ENCODE results near the gene SPATS1.
"Not testable (repeated sequence)": the region's sequence is repeated elsewhere in the genome, so short reads cannot be mapped to it uniquely, and the experiment has no call there.

SPATS1 gene

GRCh38 chr6:44311767-44312166 is 30.7 kb upstream of the SPATS1 start:
- no peak for DNase-seq (ENCODE audit: low read depth)

- peak; percentile 75 for DNase-seq (ENCODE audit: low read depth)
Observed at GRCh38 chr6:44312901-44313788, 29.3 kb upstream of the SPATS1 start, which contains the start of gene AARS2. TSS of gene AARS2 (minus strand) at chr6:44313347. CDS start at chr6:44313323, 24 bp downstream.

GRCh38 chr6:44314657-44315056 is 27.8 kb upstream of the SPATS1 start:
- not testable (repeated sequence) for DNase-seq (ENCODE audit: low read depth)

DNA sequence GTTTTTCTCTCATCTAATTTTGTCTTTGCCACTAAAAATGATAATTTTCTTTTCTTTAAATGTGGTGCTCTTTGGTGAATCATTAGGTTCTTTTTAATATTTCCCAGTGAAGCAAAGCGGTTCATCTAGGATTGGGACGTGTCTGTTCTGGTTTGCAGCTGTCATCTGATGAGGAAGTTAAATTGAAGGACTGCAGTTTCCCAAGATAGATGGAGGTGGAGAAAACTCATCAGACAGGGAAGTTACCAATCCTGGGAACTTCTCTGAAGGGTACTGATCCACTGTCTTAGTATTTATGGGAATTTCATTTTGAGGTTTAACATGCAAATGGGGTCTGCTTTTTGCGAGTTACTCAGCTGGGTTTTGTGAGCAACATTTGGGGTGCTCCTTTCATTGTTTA is 26.9 kb upstream of the SPATS1 start:
- no peak for DNase-seq (ENCODE audit: low read depth)

- DNase-seq (ENCODE audit: low read depth) = no peak
Observed at GRCh38 chr6:44315951-44316350, 26.5 kb upstream of the SPATS1 start.

DNA sequence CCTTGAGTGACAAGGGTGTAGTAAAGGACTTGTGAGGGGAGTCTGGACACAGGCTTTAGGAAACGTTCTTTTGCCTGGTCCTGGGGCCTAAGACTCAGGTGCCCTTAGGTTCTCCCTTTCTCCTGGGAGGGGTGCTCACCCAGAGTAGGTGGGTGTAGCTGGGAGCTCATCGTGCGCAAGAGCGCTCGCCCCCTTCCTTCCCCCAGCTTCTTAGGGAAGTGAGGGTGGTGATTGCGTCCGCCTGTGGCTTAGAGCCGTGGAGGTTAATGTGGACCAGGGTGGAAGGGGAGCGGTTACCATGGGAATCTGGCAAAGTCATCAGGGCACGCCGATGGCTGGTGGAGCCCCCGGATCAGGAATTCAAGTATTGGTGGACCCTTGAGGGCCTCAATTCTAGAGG is 26.0 kb upstream of the SPATS1 start:
- no peak for DNase-seq (ENCODE audit: low read depth)

- DNase-seq (ENCODE audit: low read depth) = not testable (repeated sequence)
Observed at GRCh38 chr6:44317136-44317631, 25.3 kb upstream of the SPATS1 start.

- DNase-seq (ENCODE audit: low read depth) = no peak
Observed at GRCh38 chr6:44321210-44321609, 21.2 kb upstream of the SPATS1 start.

- DNase-seq (ENCODE audit: low read depth) = no peak
Observed at GRCh38 chr6:44327096-44327495, 15.4 kb upstream of the SPATS1 start.

GRCh38 chr6:44327760-44328159 is 14.7 kb upstream of the SPATS1 start:
- no peak for DNase-seq (ENCODE audit: low read depth)

DNA sequence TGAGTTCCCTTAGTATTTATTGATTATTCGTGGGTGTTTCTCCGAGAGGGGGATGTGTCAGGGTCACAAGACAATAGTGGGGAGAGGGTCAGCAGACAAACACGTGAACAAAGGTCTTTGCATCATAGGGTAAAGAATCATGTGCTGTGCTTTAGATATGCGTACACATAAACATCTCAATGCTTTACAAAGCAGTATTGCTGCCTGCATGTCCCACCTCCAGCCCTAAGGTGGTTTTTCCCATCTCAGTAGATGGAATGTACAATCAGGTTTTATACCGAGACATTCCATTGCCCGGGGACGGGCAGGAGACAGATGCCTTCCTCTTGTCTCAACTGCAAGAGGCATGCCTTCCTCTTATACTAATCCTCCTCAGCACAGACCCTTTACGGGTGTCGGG is 14.2 kb upstream of the SPATS1 start:
- DNase-seq (ENCODE audit: low read depth) = not testable (repeated sequence)

DNA sequence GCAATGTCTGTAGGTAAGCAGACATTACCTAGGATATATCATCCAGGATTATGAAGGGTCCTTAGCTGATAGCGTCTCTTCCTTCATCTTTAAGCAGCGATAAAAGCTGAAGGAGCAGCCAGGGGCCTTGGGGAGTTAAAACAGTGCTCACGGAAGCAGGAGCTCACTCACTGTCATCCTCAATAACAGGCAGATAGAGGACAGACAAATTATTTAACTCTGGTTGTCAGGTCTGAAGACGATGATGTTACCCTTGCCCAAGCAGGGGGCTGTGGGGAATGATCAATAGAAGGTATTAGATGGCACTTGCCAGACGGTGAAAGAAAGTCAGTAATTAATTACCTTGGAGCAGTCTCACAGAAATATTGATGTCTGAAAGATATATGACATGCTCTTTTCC is 12.6 kb upstream of the SPATS1 start:
- no peak for DNase-seq (ENCODE audit: low read depth)

- peak; percentile 29 for DNase-seq (ENCODE audit: low read depth)
Observed at GRCh38 chr6:44332585-44332984, 9.9 kb upstream of the SPATS1 start.

GRCh38 chr6:44333273-44333919 is 9.1 kb upstream of the SPATS1 start:
- no peak for DNase-seq (ENCODE audit: low read depth)

GRCh38 chr6:44333942-44334341 is 8.5 kb upstream of the SPATS1 start:
- DNase-seq (ENCODE audit: low read depth) = no peak

DNA sequence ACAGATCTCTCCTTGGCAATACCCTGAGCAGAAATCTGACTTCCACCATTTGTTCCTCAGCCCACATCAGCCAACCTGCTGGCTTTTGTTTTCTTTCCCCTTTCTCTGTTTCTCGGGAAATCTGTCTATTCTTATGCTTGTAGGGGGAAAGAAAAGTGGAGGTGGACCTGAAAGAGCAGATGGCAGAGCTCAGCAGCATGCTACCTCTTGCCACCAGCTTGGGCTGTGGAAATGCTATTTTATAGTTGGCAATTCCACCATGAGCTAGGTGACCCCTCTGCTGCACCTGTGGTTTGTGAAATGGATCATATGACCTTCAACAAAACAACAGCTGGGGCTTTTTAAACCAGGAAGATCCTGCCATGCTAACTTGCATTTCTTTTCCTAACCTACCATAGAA is 6.8 kb upstream of the SPATS1 start:
- DNase-seq (ENCODE audit: low read depth) = no peak

DNA sequence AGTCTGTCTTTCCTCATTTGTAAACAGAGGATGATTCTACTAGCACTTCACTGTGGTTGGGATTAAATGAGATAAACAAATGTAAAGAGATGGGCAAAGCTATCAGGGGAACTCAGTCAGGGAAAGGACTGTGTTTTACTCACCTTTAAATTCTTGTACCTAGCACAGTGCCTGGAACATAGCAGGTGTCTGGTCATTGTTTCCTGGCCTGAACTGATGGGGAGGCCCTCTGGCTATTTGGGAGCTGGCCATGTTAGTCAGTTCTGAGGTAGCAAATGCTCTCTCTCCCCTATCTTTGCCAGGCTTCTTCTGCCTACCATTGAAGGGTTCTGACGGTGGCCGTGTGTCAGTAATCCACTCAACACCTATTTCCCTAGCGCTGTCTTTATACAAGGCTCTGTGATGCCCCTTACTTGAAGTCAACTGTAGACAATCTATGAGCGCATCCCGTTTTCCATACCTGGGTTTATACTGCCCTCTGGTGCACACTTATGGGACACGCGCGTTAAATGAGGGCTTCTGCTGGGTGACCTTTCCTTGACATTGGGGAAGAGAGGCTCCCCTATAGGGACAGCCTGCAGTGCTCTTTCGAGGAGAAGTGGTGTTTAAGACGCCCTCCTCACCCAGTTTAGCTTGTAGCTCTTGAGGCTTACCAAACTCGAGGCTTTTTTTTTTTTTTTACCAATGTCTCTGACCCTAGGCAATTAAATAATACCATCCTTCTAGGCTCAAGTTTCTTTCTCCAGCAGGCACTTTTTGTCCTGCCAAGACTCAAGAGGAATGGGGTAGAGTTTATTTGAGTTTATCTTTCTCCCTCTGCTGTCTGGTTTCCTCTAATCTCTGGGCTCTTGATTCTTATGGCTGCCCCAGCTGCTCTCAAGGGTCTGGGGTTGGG is 4.0 kb upstream of the SPATS1 start:
- DNase-seq (ENCODE audit: low read depth) = peak; percentile 44

DNA sequence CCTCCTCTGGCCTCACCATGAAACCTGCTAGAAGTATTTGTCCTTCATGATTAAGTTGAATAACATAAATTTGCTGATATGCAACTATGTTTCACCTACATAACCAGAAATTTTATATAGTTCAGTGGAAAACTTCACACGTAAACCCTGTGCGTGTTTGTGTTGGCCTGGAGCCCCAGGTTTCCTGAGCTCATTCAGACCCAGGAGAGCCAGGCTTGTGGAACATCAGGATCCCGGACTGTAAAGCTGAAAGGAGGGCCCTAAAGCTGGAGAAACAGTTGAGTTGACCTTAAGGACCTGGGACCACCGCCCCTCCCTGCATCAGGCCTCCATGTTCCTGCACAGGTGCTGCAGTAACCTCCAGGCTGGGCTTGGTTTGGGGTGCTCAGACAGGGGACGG is 3.1 kb upstream of the SPATS1 start:
- DNase-seq (ENCODE audit: low read depth) = no peak

GRCh38 chr6:44339763-44340625 is 2.5 kb upstream of the SPATS1 start:
- peak; percentile 79 for DNase-seq (ENCODE audit: low read depth)

DNA sequence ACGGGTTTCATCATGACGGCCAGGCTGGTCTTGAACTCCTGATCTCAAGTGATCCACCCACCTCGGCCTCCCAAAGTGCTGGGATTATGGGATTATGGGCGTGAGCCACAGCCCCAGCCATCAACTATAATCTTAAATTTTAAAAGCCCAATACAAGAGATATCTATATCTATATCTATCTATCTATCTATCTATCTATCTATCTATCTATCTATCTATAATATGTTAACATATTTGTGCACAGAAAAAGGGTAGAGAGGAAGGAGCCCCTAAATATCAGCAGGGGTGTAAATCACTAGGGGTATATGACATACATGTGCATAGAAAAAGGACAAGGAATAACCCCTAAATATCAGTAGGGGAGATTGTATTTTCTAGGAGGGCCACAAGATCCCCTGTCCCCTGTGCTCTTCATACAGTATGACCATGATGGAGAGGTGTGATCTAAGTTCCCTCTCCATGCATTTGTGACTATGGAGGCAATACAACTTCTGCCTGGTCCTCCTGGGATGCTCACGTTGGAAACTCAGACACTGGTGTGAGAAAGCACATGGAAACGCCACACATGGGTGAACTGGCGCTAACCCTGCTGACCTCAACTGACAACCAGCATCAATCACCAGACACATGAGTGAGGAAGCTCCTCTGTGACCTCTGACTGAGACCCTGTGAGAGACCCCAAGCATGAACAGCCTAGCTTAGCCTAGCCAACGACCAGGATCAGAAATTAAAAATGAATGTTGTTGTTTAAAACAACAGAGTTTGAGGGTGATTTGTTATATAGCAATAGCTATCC is 1.2 kb upstream of the SPATS1 start:
- DNase-seq (ENCODE audit: low read depth) = no peak

Measured in iris pigment epithelial cell (primary cell).